Measurements from ENCODE around the gene FPR1.
A peak's percentile ranks its signal among the peaks of the same experiment; 100 is the strongest.

FPR1 gene

DNA sequence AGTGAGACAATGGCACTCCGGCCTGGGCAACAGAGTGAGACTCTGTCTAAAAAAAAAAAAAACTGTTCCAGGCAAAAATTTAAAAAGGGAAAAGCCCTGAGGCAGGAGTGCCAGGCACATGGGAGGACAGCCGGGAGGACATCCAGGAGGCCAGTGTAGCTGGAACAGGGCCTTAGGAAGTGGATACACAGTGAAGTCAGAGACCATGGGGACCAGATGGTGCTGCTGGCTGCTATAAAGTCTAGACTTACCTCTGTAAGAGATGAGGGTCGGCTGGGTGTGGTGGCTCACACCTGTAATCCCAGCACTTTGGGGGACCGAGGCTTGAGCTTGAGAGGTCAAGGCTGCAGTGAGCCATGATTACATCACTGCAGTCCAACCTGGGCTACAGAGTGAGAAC is 42.9 kb downstream of the FPR1 start:
- DNase-seq (ENCODE audit: low spot score in 2 of 2) (no peak), ATAC-seq (no peak)
- Mint-ChIP-seq H3K4me1 (peaks cover 20% of the 10 kb centered on the region), H3K4me3 (no peak overlapping the region), H3K36me3 (peaks cover 29% of the 10 kb centered on the region), H3K27ac (no peak overlapping the region), H3K9me3 (no peaks in the 10 kb centered on the region)

DNA sequence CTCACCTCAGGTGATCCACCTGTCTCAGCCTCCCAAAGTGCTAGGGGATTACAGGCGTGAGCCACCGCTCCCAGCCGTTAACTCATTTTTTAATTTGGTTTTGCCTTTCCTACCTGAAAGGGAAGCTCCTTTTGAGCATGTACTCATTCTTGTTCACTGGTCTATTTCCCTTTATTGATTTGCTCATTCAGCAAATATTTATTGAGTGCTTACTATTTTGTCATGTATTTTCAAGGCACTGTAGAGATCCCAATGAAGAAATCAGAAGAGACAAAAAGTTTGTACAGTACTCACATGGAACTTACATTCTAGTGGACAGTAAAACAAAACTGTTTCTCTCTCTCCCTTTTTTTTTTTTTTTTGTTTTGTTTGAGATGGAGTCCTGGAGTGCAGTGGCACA is 44.8 kb downstream of the FPR1 start:
- H3K4me3 Mint-ChIP-seq, result no peak overlapping the region

GRCh38 chr19:51706296-51706695 is 45.4 kb downstream of the FPR1 start:
- no peak for DNase-seq (ENCODE audit: low spot score in 2 of 2)
- H3K4me3 Mint-ChIP-seq, result peak overlapping the region; percentile 79
- ATAC-seq, result no peak
- peaks cover 29% of the 10 kb centered on the region for H3K36me3 Mint-ChIP-seq
- H3K9me3 Mint-ChIP-seq, result no peaks in the 10 kb centered on the region
- peak overlapping the region; percentile 93 for H3K27ac Mint-ChIP-seq
- H3K4me1 Mint-ChIP-seq, result peaks cover 36% of the 10 kb centered on the region

More for the DNA sequence above, 44.8 kb downstream of the FPR1 start:
- Mint-ChIP-seq H3K36me3 (peaks cover 29% of the 10 kb centered on the region), H3K27ac (no peak overlapping the region), H3K9me3 (no peaks in the 10 kb centered on the region), H3K4me1 (peaks cover 36% of the 10 kb centered on the region)
- ATAC-seq (no peak), DNase-seq (ENCODE audit: low spot score in 2 of 2) (no peak)

DNA sequence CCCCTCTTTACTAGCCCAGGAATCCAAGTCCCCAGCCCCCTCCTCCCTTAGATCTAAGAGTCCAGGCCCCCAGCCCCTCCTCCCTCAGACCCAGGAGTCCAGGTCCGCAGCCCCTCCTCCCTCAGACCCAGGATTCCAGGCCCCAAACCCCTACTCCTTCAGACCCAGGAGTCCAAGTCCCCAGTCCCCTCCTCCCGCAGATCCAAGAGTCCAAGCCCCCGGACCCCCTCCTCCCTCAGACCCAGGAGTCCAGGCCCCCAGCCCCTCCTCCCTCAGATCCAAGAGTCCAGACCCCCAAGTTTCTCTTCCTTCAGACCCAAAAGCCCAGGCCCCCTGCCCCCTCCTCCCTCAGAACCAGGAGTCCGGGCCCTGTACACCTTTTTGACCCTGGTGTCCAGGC is 47.1 kb downstream of the FPR1 start:
- peak overlapping the region; percentile 79 for H3K4me3 Mint-ChIP-seq
- peaks cover 29% of the 10 kb centered on the region for H3K36me3 Mint-ChIP-seq
- H3K27ac Mint-ChIP-seq, result peak overlapping the region; percentile 93
- H3K4me1 Mint-ChIP-seq, result peaks cover 36% of the 10 kb centered on the region
- H3K9me3 Mint-ChIP-seq, result no peaks in the 10 kb centered on the region
- no peak for ATAC-seq
- no peak for DNase-seq (ENCODE audit: low spot score in 2 of 2)

DNA sequence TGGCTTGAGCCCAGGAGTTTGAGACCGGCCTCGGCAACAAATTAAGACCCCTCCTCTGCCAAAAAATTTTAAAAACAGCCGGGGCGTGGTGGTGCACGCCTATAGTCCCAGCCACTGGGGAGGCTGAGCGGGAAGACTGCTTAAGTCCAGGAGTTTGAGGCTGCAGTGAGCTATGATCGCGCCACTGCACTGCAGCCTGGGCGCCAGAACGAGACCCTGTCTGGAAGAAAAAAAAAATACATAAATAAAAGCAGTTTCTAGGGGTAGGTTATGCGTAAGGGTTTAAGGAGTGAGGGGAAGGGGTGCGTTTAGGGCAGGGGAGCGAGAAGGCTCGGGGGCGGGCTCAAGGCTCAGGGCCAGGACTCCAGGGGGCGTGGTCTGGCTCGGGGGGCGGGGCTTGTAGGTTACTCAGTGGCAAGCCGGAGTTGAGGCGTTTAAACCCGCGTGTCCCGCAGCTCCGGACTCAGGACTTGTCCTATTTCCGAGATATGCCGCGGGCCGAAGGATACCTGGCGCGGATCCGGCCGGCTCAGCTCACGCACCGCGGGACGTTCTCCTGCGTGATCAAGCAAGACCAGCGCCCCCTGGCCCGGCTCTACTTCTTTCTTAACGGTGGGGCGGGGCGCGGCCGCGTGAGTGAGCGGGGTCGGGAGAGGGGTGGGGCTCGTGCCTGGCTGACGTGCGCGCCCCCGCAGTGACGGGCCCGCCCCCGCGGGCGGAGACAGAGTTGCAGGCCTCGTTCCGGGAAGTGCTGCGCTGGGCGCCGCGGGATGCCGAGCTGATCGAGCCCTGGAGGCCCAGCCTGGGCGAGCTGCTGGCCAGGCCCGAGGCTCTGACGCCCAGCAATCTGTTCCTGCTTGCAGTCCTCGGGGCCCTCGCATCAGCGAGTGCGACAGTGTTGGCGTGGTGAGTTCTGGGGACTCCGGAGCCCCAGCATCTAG is 47.8 kb downstream of the FPR1 start:
- Mint-ChIP-seq H3K36me3 (peaks cover 29% of the 10 kb centered on the region), H3K4me3 (peak overlapping the region; percentile 79), H3K27ac (peak overlapping the region; percentile 93), H3K9me3 (no peaks in the 10 kb centered on the region), H3K4me1 (peaks cover 36% of the 10 kb centered on the region)
- DNase-seq (ENCODE audit: low spot score in 2 of 2) (peak; percentile 90 to 98), ATAC-seq (peak; percentile 96)

GRCh38 chr19:51702825-51703574 is 48.7 kb downstream of the FPR1 start:
- Mint-ChIP-seq H3K9me3 (no peaks in the 10 kb centered on the region), H3K4me1 (peaks cover 36% of the 10 kb centered on the region), H3K27ac (peak overlapping the region; percentile 93), H3K36me3 (peaks cover 29% of the 10 kb centered on the region), H3K4me3 (peak overlapping the region; percentile 79)
- DNase-seq (ENCODE audit: low spot score in 2 of 2) (no peak), ATAC-seq (no peak)

DNA sequence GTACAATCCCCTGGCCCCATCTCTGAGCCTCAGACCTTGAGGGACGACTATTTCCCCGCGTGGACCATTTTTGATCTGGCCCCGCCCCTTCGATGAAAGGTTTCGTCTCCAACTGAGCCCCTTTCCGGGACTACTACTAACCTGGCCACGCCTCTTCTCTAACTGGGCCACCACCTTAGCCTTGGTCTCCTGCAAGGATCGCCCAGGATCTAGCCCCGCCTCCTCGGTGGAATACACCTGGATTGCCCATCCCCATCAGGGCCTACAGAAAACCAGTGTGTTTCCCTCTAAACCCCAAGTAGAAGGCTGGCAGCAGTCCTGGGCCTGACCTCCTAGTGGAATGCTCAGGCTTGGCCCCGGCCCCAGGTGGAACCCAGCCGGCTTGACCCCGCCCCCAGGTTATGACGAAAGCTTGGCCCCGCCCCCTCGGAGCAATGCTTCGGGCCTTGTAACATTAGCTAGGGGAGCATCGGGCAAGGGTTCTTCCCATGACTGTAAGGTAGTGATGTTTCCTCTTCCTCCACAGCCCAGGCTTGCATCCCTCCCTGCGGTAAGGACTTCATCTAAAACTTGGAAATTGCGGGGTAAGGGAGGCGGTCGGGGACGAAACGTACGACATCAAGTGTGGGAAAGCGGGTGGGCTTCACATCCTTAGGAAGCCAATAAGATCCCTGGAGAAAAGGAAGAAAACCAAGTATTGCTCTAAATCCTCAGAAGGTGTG is 49.4 kb downstream of the FPR1 start:
- H3K9me3 Mint-ChIP-seq, result no peaks in the 10 kb centered on the region
- H3K27ac Mint-ChIP-seq, result peak overlapping the region; percentile 93
- H3K4me1 Mint-ChIP-seq, result peaks cover 36% of the 10 kb centered on the region
- DNase-seq (ENCODE audit: low spot score in 2 of 2) (no peak), ATAC-seq (no peak)
- peak overlapping the region; percentile 79 for H3K4me3 Mint-ChIP-seq
- H3K36me3 Mint-ChIP-seq, result peaks cover 25% of the 10 kb centered on the region

GRCh38 chr19:51701468-51702100 is 50.1 kb downstream of the FPR1 start:
- DNase-seq (ENCODE audit: low spot score in 2 of 2), result no peak
- peaks cover 36% of the 10 kb centered on the region for H3K4me1 Mint-ChIP-seq
- no peak overlapping the region for H3K27ac Mint-ChIP-seq
- H3K36me3 Mint-ChIP-seq, result peaks cover 19% of the 10 kb centered on the region
- ATAC-seq, result no peak
- H3K9me3 Mint-ChIP-seq, result no peaks in the 10 kb centered on the region
- H3K4me3 Mint-ChIP-seq, result no peak overlapping the region

DNA sequence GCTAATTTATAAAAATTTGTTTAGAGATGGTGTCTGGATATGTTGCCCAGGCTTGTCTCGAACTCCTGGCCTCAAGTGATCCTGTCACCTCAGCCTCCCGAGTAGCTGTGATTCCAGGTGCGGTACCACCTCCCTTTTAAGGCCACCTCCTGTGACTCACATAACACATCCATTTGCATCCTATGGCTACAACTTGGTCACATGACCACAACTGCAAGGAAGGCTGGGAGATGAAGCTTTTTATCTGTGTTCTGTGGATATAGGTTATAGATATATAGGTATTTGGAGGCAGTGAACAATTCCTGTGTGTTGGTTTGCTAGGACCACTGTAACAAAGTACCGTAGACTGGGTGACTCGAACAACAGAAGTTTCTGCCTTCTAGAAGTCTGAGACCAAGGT is 52.5 kb downstream of the FPR1 start:
- DNase-seq (ENCODE audit: low spot score in 2 of 2), result no peak
- H3K27ac Mint-ChIP-seq, result no peak overlapping the region
- no peak overlapping the region for H3K4me3 Mint-ChIP-seq
- H3K36me3 Mint-ChIP-seq, result no peaks in the 10 kb centered on the region
- no peak for ATAC-seq
- no peaks in the 10 kb centered on the region for H3K9me3 Mint-ChIP-seq
- H3K4me1 Mint-ChIP-seq, result peaks cover 18% of the 10 kb centered on the region

DNA sequence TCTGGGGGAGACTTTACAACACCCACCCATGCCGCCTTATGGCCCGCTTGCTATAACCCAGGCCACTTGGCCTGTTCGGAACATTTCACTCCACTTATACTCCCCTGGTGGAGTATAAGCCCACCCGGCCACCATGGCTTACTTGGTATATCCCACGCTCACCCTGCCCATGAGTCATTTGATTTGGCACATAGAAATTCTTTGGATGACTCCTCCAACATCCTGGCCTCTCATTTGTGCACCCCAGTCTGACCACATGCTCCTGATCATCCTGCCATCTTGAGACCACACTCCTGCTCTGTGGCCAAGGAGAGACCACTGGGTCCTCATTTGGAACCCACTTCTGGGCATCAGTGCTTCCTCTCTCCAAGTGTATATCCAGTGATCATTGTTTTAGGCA is 53.4 kb downstream of the FPR1 start:
- DNase-seq (ENCODE audit: low spot score in 2 of 2) (no peak), ATAC-seq (no peak)
- peaks cover 19% of the 10 kb centered on the region for H3K4me1 Mint-ChIP-seq
- H3K27ac Mint-ChIP-seq, result no peak overlapping the region
- no peaks in the 10 kb centered on the region for H3K9me3 Mint-ChIP-seq
- no peaks in the 10 kb centered on the region for H3K36me3 Mint-ChIP-seq
- no peak overlapping the region for H3K4me3 Mint-ChIP-seq

DNA sequence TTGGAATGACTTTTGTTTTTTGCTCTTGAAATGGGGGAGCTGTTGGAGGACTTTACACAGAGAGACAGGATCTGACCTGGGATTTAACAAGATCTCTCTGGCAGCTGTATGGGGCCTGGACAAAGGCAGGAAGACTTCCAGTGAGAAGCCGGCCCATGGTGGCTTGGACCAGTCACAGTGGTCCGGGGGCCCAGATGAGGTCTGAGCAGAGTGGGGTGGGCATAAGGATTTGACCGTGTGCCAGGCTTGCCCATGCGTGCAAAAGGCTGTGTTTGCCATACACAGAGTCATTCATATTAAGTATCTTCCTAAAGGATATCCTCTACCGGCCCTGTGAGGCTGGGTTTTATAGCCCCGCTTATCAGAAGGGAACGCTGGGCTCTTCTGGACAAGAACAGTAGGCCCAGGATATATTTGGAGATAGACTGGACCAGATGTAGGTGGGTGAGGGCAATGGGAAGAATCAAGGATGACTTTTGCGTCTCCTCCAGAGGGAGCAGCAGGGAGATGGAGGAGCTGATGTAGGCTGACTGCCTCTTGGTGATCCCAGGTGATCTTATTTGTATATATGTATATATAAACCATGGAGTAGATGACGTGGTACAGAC is 54.4 kb downstream of the FPR1 start:
- peaks cover 9% of the 10 kb centered on the region for H3K4me1 Mint-ChIP-seq
- ATAC-seq (no peak), DNase-seq (ENCODE audit: low spot score in 2 of 2) (no peak)
- H3K36me3 Mint-ChIP-seq, result no peaks in the 10 kb centered on the region
- H3K4me3 Mint-ChIP-seq, result no peak overlapping the region
- H3K27ac Mint-ChIP-seq, result no peak overlapping the region
- H3K9me3 Mint-ChIP-seq, result no peaks in the 10 kb centered on the region

DNA sequence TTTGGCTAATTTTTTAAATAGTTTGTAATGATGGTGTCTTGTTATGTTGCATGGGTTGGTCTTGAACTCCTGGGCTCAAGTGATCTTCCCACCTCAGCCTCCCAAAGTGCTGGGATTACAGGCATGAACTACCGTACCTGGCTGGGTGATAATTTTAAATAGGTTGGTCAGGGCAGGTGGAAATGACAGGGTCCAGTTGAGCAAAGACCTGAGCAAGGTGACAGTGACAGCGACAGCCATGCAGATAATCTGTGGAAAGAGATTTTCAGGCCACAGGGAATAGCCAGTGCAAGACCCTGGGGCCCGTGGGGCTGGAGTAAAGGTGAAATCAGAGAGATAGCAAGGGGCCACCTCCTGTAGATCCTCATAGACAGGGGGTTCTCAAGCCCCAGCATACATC is 55.1 kb downstream of the FPR1 start:
- Mint-ChIP-seq H3K36me3 (no peaks in the 10 kb centered on the region), H3K4me3 (no peak overlapping the region), H3K27ac (no peak overlapping the region), H3K4me1 (peaks cover 12% of the 10 kb centered on the region), H3K9me3 (no peaks in the 10 kb centered on the region)
- ATAC-seq (no peak), DNase-seq (ENCODE audit: low spot score in 2 of 2) (no peak)

Measured in stimulated activated effector memory CD8-positive, alpha-beta T cell treated with anti-CD3 and anti-CD28 coated beads, Interleukin-12 subunit alpha, Interleukin-12 subunit beta, amount 100 ng/mL, for 72 hours (primary cell).